Stimulated activated CD4-positive, alpha-beta T cell treated with anti-CD3 and anti-CD28 coated beads, Interleukin-1b, Interleukin-23, amount 100 ng/mL, for 4 hours (primary cell): Measurements from ENCODE around the gene RNF44.

Experiments
- DNase-seq, 2 donors: peaks; one replicate each; pipeline ENCODE4 v3.0.0-alpha.2; 2020; ENCODE audit warnings: low read depth in 2 of 2

RNF44 gene

DNA sequence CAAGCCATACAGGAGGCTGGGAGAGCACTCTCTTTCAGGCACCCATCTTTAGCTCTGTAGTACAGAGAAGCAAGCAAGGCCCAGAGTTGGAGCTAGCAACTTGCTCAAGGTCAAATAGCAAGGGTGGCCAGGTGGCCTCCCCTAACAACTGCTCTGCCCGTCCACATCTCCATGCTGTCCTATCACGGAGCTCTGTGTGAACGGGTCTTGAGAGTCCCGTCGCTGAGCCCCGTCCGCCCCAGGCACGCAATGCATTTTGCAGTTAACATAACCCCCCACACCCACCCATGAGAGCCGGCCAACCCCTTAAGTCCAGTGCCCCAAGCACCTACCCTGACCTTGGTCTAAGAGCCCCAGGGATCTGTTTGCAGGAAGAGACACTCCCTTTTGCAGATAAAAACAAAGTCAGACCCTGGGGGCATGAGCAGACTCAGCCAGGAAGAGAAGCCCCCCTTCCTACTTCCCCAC lies 1.5 kb downstream of the RNF44 start:
- DNase-seq: no peak

DNA sequence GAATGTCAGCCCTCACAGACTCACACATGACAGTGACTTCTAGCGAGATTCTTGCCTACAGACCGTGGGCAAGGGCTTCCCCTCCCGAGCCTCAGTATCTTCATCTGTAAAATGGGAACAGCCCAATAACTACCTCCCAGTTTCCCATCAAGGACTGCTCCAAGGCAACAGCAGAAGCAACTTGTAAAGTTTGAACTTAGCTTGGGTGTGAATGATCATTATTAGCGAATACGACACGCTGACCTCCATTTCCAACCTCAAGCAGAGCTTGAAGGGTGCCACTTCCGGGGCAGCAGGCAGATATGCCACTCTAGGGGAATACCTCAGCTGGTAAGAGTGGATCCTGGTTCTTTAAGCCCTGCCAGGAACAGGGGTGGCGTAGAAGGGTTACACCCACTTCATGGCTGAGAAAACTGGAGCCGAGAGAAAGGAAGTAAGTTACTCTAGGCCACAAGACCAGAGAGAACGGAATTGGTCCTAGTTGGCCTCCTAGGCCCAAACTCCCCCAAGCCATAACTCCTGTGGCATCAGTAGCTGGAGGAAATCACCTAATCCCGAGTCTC lies 2.0 kb downstream of the RNF44 start:
- DNase-seq: no peak

DNA sequence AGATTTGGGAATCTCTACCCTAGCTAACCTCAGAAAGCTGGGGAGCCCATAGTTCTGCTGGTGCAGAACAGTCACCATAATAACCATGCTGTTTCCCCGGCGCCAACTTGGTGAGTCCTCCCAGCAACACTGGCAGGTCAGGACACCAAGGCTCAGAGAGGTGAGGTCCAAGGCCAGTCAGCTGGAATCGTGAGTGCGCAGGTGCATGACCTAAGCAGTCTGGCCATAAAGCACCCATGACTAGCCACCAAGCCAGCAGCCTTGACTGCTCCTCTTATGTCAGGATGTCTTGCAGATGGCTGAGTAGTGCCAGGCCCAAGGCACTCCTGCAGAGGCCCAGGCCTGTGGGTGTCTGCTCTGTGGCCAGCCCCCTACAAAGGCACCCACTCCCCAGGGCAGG lies 2.6 kb downstream of the RNF44 start:
- no peak for DNase-seq

DNA sequence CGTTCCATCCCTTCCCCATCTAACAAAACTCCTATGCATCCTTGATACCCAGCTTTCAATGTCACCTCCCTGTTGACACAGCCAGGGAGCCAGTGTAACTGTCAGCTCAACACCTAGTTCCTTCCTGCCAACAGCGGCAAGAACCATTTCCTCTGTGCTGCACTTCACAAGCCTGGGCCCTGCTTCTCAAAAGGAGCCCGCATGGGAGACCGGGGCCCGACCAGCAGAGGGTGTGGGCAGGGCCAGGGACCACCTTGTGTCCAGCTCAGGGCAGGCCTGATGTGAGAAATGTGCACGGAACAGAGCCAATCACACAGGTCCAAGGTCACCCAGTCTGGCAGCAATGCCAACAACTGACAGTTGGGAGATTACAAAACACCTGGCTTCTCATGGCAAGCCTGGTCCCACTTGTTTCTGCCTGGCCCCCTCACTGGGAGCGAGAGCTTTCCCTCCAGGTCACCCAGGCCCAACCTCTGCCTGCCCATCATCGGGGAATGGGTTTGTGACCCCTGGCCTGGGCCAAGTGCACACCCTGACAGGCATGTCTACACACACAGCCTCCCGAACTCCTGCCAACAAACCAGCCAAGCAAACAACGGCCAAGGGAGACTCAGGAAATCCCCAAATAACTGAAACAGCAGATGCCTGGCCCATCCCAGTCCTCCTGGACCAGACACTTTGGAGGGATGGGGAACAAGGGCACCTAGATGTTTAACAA lies 3.1 kb downstream of the RNF44 start:
- DNase-seq: no peak

DNA sequence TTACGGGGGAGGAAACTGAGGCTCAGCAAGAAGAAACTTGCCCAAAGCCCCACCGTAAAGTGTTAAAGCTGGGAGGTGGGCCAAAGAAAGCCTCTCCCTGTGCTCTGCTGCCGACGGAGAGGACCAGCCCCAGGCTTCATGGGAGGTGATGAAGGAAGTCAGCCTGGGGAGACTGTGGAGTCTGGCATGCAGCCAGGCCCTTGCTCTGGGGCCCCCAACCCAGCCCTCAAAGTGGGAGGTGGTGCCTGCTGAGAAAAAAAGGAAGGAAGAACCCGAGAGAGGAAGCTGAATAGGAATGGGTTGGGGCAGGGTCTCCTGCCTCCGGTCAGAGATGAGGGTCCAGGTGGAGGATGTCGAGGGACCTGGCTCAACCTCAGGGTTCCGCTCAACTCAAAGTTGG lies 3.8 kb downstream of the RNF44 start:
- no peak for DNase-seq

DNA sequence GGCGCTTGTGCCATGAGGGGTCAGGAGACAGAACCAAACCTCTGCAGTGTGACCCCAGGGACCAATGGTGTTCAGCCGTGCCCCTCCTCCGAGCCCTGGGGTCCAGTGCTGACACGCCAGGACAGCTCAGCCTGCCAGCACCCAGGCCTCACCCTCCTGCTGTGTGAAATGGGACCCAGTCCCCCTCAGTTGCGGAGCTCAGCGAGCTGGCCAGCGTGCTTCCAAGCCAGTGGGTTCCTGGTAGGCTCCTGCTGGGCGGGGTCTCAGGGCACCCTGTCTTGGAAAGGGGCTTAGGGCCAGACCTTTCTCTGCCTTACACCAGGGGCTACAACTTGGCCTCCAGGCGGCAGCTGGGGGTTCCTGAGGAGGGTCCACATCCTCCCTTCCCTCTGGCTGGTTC lies 4.4 kb downstream of the RNF44 start:
- DNase-seq: no peak

DNA sequence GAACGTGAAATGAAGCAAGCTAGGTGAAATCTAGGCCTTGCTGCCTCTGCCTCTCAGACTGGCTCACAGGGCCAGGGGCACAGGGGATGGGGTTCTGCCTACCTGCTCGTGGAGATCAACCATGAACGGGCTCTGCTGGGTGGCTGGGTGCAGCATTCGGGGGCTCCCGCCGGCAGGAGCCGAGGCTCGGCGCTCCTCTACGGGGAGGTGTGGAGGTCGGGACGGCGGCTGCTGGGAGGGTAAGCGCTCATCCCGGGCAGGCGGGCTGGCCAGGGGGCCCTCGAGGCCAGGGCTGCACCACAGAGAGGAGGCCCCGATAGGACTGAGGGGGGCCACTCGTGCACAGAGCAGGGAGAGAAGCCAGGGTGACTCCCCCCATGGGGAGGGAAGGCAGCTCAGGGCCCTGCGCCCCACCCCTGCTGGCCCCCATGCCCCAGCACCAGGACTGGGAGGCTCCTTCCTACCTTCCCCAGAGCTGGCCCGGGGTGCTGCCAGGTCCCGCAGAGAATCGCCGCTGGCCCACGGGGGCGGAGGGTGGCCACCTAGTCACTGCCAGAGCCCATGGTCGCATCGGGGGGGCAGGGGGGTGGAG lies 5.2 kb downstream of the RNF44 start:
- DNase-seq: no peak

DNA sequence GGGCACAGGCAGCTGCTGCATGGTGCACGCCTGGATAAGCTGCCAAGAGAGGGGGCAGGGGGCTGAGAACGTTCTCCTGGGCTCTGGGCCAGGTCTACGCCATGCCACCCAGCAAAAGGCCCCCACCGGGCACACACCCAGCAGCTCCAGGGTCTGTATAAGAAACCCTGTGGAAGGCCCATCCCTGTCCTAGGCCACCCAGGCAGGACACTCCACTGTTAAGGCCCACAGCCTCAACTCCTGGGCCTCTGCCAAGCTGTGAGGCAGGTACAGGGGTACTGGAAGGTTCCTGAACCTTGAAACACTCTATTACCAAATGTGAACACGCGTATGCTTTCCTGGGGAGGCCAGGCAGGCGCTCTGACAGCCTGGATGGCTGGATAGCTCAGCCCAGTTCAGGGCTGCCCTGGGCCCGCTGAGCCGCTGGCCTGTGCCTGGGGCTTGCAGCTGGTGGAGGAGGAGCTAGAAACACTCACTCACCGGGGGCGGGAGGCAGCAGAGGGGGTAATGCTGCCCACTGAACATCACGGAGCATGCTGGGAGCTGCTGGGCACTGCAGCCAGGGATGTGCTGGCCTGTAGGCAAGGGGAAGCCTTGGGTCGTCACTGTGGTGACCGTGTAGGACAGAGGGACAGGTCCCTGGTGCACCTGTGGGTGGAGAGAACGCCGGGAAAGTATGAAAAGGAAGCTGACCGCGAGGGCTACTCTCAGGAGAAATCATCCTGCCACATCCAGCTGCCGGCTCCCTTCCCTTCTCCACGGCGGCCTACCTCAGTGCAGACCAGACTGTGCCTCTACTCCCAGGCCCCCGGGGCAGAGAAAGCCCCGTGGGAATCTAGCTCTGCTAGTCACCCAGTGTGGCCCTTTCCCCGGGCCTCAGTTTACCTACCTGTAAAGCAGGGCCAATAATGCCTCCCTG lies 6.0 kb downstream of the RNF44 start:
- DNase-seq: no peak

DNA sequence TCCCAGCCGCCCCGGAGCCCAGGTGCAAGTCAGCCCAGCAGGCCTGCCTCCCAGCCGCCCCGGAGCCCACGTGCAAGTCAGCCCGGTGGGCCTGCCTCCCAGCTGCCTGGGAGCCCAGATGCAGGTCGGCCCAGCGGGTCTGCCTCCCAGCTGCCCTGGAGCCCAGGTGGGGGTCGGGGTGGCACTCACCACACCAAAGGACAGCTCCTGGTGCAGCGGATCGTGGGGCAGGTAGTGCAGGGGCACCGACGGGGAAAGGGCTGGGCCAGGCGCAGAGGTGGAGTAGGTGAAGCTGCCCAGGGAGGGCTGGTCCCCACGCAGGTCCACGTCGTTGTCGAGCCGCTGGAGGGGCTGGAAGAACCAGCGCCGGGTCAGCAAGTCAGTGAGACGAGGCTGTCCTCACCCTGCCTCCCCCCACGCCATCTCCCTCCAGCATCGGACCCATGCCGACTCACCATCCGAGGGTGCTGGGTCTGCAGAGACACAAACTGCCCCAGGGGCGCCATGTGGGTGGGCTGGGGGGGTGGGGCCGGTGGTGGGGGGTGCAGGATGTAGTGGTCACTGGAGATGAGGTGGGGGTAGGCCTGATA lies 6.7 kb downstream of the RNF44 start:
- DNase-seq: no peak

DNA sequence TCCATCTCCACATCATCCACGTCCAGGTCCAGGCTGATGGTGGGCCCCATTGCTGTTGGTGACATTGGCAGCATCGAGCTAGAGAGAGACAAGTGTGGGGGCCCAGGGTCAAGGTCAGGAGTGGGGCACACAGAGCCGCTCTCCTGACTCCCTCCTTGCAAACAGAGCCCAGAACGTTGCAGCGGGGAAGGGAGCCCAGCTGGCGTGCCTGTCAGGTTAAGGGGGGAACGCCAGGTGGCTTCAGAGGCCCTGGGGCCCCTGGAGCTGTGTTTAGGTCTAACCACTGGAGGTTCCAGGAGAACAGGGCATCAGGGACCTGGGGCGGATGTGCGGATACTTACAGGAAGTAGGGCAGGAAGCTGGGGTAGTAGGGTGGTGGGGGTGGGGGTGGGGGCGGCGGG lies 7.5 kb downstream of the RNF44 start:
- DNase-seq: no peak

DNA sequence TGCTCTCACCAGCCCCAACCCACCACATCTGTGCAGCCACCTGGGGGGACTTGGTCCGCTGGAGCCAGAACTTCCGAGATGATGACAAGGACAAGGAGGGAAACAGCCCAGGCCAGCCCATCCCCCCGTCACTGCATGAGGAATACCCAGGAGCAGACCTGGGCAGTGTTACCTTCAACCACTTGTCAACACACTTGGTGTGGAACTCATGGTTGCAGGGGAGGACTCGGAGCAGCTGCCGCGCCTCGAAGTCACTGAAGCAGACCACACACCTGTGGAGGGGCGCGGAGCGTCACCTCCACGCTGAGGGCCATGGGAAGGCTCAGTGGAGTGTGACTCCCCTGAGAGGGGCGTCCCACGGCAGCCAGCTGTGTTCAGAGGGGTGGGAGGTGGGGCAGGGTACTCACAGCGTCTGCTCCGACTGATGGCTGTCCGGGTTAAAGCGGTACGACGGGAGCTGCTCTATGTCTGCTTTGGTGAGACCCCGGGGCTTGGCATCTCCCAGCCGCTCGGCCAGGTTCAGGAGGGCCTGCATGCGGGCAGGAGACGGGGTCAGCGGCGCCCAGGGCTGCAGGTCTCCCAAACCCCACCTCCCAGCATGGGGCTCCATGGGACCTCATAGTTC lies 8.0 kb downstream of the RNF44 start:
- no peak for DNase-seq

DNA sequence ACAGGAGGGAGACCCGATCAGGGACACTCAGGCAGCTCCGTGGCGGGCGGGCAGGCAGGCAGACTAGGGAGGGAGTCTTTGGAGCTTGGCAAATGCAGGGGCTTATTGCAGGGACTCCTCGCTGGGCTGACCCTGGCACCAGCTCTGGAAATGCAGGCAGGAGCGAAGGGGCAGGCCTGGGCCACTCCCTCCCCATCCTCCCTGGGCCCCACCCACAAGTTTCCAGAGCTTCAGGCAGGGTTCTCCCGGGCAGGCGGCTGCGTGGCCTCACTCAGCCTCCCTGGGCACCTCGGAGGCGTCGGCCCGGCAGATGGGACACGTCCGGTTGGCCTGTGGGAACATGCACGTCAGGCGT lies 8.5 kb downstream of the RNF44 start:
- DNase-seq: no peak

DNA sequence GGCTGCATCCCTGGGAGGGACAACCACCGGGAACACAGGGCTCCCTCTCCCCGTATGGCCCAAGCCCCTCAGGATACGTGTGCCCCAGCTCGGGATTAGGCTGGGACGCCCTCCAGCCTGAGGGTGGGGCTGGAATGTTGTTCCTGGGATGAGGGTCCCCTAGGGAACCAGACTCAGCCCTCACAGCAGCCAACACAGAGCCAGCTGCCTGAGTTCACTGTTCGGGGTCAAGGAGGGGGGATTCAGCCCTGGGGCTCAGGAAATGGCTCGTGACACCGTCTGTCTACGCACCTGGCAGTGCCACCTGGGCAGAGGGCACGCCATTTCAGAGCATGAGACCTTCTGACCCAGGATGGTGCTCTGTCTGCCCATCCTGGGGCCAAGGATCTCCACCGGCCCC lies 8.9 kb downstream of the RNF44 start:
- DNase-seq: no peak

DNA sequence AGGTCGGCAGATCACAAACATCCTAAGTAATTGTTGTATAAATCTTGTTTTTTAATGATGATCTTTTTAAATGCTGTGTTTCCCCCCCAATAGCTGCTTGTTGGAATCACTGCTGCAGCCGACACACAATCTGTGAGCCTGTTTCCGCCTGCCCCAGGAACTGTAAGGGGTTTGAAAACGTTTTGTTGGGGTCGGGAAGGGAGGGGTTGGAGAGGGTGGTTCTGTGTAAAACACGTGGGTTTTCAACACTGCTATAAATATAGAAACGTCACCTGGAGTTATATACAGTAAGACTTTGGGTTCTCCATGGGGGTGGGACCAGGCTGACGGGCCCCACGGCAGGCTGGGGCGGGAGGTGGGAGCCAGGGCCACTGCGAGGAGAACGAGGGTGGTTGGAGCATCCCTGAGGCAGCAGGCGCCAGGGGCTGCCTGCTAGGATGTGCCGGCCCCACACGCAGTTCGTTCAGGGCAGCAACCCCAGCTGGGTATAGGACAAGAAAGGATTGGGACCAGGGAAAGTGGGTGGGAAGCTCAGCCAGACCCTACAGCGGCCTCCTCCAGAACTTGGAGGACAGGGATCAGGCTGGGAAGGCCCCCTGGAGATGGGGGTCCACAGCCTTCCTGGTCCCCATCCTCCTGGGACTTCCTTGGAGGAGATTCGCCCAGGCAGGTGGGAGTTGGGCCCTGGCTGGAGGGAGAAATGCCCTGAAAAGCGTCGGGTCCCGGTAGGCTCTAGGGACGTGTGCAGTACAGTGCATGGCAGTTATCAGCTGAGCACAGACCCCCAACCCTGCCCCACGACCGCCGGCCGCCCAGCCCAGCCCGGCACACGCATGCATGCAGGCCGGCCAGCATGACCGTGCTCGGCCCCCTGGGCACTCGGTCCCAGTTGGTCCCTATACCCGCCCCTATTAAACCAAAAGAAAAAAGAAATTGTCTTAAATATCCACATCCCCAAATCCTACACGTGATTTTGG lies 9.7 kb downstream of the RNF44 start:
- DNase-seq: no peak

DNA sequence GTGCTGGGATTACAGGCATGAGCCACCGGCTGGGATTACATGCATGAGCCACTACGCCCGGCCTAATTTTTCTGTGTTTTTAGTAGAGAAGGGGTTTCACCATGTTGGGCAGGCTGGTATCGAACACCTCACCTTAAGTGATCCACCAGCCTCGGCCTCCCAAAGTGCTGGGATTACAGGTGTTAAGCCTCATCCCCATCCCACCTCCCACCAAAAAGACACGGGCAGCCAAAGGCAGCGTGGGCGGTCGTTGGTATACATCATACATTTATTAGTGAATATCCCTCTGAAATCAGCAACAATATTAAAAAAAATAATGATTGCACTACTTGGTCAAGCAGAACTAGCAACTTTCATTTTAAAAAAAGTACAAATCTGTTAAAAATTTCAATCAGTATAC lies 10.7 kb downstream of the RNF44 start:
- DNase-seq: no peak

DNA sequence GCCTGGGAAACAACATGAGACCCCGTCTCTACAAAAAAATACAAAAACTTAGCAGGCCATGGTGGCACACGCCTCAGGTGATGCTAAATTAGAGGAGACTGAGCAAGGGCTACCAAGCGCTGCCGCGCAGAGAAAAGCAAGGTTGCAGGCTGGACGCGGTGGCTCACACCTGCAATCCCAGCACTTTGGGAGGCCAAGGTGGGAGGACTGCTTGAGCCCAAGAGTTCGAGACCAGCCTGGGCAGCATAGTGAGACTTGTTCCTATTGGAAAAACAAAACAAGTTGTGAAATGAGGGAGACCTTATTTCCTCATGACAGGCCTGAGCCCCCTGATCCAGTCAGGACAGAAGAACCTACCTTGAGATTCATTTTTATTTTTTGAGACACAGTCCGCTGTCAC lies 11.5 kb downstream of the RNF44 start:
- no peak for DNase-seq

DNA sequence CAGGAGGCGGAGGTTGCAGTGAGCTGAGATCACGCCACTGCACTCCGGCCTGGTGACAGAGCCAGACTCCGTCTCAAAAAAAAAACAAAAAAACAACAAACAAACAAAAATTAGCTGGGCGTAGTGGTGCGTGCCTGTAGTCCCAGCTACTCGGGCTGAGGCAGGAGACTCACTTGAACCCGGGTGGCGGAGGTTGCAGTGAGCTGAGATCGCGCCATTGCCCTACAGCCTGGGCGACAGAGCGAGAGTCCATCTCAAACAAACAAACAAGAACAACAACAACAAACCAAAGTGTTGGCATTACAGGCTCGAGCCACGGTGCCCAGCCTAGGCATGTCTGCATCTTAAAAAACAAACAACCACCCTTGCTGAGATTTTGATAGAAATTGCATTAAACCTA lies 12.2 kb downstream of the RNF44 start:
- no peak for DNase-seq

DNA sequence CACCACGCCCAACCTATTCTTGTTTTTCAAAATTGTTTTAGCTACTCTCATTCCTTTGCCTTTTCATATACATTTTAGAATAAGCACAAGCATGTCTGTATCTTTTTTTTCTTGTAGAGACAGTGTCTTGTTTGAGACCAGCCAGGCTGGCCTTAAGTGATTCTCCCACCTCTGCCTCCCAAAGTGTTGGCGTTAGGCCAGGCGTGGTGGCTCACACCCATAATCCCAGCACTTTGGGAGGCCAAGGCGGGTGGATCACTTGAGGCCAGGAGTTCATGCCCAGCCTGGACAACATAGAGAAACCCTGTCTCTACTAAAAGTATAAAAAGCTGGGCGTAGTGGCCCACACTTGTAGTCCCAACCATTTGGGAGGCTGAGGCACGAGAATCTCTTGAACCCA lies 13.1 kb downstream of the RNF44 start:
- no peak for DNase-seq

DNA sequence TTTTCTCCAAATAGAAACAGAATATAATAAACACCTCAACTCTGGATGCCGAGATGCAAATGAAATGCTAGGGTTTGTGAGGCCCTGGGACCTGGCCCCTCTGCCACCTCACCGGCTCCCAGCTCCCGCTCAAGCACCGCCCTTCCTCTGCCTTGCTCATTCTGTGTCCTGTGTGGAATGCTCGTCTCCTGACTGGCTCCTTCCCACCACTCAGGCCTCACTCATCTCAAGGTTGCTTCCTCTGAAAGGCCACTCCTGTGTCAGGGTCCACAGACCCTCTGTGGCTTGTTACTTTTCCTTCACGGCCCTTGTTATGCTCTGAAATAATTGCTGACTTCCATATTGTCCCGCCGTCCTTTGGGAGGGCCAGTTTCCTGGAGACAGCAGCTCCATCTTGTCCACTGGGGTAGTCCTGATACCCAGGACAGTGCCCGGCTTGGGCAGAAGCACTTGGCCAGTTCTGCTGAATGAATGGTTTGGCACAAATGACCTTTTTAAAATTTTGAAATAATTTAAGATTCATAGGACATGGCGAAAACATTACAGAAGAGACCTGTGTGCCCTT lies 15.4 kb downstream of the RNF44 start:
- no peak for DNase-seq

DNA sequence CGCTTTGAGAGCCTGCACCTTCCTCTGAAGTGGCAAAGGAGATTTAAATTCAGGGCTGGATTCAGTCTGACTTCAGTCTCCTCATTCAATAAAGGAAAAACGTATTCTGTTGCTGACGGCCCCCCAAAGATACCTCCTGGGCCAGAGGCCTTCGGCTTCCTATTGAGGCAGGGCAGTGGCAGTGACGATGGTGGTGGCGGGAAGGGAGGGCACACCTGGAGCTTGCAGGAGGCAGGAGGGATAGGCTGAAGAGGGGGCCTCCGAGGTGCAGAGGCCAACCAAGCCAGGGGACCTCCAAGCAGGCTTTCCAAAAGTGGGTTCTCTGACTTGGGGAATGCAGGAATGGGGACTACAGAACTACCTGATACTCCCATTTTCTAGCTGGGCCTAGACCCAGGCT lies 15.9 kb downstream of the RNF44 start:
- DNase-seq: no peak
